SK-N-MC (cell line): ENCODE measurements around the gene DNPEP.

ENCODE experiments used
- EZH2 ChIP-seq: fragments of 200-600 bp; sonication (generic); IDR thresholded peaks from one replicate; pipeline ENCODE4 v1.6.1; 2017; ENCODE audit warnings: antibody characterized with exemption
- FOXP2 ChIP-seq: optimal IDR thresholded peaks from 2 replicates; pipeline ENCODE3; 2011; ENCODE audit warnings: mild to moderate bottlenecking, moderate library complexity; ENCODE audit not compliant: insufficient read depth; ENCODE audit errors: extremely low read length, control extremely low read depth
- POLR2AphosphoS5 ChIP-seq: IDR thresholded peaks from 2 replicates; pipeline ENCODE4 v1.6.1; 2012; ENCODE audit warnings: mild to moderate bottlenecking, low read depth, low read length, borderline replicate concordance

DNA sequence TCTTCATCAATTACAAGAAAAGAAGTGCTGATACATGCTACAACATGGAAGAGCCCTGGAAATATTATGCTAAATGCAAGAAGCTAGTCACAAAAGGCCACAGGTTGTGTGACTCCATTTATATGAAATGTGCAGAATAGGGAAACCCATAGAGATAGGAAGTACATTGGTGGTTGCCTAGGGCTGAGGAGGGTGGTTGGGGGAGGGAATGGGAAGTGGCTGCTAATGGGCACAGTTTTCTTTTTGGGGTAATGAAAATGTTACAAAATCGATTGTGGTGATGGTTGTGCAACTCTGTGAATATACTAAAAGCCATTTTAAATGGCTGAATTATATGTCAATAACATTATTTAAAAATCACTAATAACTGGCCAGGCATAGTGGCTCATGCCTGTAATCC, 30.9 kb downstream of the DNPEP start:
- no peak for TF ChIP-seq POLR2AphosphoS5
- TF ChIP-seq EZH2: no peak
- no peak for TF ChIP-seq FOXP2
